ENCODE data around the gene MAN2B1.
"Not testable (repeated sequence)": the region's sequence is repeated elsewhere in the genome, so short reads cannot be mapped to it uniquely, and the experiment has no call there.

The MAN2B1 gene

GRCh38 chr19:12657966-12658365, 8.6 kb downstream of the MAN2B1 start:
- no peak for DNase-seq (ENCODE audit: low spot score)

GRCh38 chr19:12656899-12657571, 9.5 kb downstream of the MAN2B1 start:
- no peak for DNase-seq (ENCODE audit: low spot score)

- DNase-seq (ENCODE audit: low spot score), result no peak
Measured at GRCh38 chr19:12655546-12655945, 11.0 kb downstream of the MAN2B1 start.

- no peak for DNase-seq (ENCODE audit: low spot score)
Measured at GRCh38 chr19:12652219-12652618, 14.3 kb downstream of the MAN2B1 start.

- no peak for DNase-seq (ENCODE audit: low spot score)
Measured at GRCh38 chr19:12649941-12650340, 16.6 kb downstream of the MAN2B1 start.

DNA sequence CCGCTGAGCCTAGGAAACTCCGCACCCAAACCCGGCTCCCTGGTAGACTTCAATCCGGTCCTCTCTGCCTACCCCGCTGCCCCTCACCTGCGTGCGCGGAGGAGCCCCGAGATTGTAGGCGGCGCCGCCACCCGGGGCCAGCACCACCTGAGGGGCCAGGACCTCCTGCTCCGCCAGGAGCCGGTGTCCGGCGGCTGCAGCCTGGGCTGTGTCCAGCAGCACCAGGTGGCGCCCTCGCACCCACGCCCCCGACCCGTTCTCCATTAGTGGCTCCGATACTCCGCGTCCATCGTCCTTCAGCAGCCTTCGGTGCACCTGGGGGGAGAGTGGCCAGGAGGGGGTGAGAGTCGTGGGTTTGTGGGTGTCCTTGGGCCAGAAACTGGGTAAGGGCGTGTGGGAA, 18.5 kb downstream of the MAN2B1 start:
- DNase-seq (ENCODE audit: low spot score), result no peak

- no peak for DNase-seq (ENCODE audit: low spot score)
Measured at GRCh38 chr19:12647490-12648071, 19.0 kb downstream of the MAN2B1 start.

GRCh38 chr19:12647047-12647446, 19.5 kb downstream of the MAN2B1 start:
- no peak for DNase-seq (ENCODE audit: low spot score)

DNA sequence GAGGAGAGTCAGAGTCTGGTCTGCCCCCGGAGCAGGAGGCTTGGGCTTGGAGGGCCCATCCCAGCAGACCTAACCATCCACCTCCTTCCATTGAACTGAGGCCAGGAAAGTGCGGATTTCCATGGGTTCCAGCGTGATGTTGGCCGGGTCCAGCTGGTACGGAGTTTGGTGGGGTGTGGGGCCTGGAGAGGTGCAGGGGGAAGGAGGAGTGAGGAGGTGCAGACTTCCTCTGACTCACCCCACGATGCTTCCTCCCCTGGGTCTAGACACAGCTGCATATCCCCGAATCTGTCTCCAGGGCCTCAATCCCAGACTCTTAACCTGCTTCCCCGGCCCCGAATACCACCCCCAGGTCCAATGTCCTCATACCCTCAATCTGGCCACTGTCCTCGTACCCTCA, 20.0 kb downstream of the MAN2B1 start:
- DNase-seq (ENCODE audit: low spot score), result no peak

- DNase-seq (ENCODE audit: low spot score), result not testable (repeated sequence)
Measured at GRCh38 chr19:12643716-12644115, 22.8 kb downstream of the MAN2B1 start.

- DNase-seq (ENCODE audit: low spot score), result no peak
Measured at GRCh38 chr19:12642506-12642905, 24.0 kb downstream of the MAN2B1 start.

DNA sequence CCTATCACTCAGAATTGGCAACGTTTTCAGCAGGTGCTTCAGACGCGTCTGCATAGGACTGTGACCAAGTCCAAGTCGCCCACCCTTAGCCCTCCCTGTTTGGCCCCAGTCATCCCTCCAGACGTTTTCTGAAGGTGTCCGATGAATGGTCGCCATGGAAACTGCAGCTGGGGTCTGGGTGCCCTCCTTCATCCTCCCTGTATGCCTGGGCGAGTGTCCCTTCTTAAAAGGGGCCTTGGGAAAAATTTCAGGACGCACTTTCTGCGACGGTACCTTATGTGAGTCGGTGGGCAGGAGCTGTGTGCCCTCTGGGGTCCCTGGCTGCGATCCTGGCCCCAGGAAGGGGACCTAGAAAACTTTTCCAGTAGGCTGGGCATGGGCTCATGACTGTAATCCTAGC, 25.1 kb downstream of the MAN2B1 start:
- no peak for DNase-seq (ENCODE audit: low spot score)

- peak; percentile 86 for DNase-seq (ENCODE audit: low spot score)
Measured at GRCh38 chr19:12639901-12640613, 26.5 kb downstream of the MAN2B1 start.

DNA sequence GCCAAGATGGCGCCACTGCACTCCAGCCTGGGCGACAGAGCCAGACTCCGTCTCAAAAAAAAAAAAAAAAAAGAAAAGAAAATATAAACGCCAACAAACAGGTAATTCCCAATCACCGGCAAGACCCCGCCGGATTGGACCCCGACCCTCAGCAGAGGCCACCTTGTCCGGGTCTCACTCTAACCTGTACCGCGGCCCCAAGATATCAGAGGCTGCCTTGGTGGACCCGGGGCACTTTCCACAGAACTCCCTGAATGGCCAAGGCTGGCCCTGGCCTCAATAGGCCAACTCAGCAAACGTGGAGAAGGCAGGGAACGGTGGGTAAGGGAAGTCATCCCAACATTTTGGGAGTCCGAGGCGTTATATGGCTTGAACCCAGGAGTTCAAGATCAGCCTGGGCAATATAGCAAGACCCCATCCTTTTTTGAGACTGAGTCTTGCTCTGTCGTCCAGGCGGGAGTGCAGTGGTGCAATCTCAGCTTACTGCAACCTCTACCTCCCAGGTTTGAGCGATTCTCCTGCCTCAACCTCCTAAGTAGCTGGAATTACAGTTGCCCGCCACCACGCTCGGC, 27.8 kb downstream of the MAN2B1 start:
- DNase-seq (ENCODE audit: low spot score), result no peak

- DNase-seq (ENCODE audit: low spot score), result no peak
Measured at GRCh38 chr19:12636631-12637030, 29.9 kb downstream of the MAN2B1 start.

DNA sequence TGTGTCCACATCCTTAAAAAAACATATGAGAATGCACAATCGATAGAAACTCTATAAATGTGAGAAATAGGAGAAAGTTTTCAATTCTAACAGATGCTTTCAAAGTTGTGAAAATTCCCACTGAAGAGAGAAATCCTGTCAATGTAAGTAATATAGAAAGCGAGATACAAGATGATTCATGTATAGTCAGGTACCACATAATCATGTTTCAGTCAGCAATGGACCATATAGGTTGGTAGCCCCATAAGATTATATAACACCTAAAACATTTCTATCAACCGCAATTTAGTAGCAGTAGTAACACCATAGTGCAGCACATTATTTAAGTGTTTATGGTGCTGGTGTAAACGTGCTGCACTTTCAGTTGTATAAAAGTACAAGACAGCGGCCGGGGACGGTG, 37.3 kb downstream of the MAN2B1 start:
- no peak for DNase-seq (ENCODE audit: low spot score)

DNA sequence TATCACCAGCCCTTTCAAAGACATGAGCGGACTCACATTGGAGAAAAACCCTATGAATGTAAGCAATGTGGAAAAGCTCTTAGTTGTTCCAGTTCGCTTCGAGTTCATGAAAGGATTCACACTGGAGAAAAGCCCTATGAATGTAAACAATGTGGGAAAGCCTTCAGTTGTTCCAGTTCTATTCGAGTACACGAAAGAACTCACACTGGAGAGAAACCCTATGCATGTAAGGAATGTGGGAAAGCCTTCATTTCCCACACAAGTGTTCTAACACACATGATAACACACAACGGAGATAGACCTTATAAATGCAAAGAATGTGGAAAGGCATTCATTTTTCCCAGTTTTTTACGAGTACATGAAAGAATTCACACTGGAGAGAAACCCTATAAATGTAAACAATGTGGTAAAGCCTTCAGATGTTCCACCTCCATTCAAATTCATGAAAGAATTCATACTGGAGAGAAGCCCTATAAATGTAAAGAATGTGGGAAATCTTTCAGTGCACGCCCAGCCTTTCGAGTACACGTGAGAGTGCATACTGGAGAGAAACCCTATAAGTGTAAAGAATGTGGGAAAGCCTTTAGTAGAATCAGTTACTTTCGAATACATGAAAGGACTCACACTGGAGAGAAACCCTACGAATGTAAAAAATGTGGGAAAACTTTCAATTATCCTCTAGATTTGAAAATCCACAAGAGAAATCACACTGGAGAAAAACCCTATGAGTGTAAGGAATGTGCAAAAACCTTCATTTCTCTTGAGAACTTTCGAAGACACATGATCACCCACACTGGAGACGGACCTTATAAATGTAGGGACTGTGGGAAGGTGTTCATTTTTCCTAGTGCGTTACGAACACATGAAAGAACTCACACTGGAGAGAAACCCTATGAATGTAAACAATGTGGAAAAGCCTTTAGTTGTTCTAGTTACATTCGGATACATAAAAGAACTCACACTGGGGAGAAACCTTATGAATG, 38.2 kb downstream of the MAN2B1 start:
- DNase-seq (ENCODE audit: low spot score), result no peak

- DNase-seq (ENCODE audit: low spot score), result no peak
Measured at GRCh38 chr19:12626958-12627357, 39.6 kb downstream of the MAN2B1 start.

DNA sequence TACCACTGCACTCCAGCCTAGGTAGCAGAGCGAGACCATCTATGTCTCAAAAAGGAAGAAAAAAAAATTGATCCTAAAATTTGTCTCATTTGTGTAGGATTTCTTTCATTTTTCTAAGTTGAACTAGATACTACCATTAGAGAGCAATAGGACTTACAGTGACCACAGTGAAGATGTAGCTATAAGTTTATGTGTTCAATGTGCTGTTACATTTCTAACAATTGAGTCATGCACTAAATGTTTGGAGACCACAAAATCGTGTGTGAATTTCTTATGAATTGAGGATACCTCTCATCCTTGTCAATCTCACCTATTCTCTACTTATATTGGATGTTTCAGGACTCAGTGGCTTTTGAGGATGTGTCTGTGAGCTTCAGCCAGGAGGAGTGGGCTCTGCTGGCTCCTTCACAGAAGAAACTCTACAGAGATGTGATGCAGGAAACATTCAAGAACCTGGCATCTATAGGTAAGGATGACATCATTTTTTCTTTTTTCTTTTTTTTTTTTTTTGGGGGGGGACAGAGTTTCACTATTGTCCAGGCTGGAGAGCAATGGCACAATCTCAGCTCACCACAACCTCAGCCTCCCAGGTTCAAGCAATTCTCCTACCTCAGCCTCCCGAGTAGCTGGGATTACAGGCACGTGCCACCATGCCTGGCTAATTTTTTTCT, 43.0 kb downstream of the MAN2B1 start:
- no peak for DNase-seq (ENCODE audit: low spot score)

GRCh38 chr19:12621253-12622024, 45.1 kb downstream of the MAN2B1 start:
- not testable (repeated sequence) for DNase-seq (ENCODE audit: low spot score)

DNA sequence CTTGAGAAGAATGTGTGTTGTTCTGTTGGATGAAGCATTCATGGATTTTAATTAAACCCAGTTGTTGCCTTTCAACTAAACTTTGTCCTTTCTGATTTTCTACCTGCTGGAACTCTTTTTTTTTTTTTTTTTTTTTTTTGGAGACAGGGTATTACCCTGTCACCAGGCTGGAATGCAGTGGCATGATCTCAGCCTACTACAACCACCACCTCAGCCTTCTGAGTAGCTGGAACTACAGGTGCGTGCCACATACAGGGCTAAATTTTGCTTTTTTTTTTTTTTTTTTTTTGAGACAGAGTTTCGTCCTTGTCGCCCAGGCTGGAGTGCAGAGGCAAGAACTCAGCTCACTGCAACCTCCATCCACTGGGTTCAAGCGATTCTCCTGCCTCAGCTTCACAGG, 48.9 kb downstream of the MAN2B1 start:
- DNase-seq (ENCODE audit: low spot score), result no peak
